BE2C (cell line): ENCODE results near the gene ITGAE.
"Not testable (repeated sequence)": the region's sequence is repeated elsewhere in the genome, so short reads cannot be mapped to it uniquely, and the experiment has no call there.

ENCODE experiments used
- DNase-seq: peaks from one replicate; pipeline ENCODE4 v3.0.0-alpha.2; 2020
- H3K27me3 ChIP-seq: fragments of 250-450 bp; sonication (Bioruptor Pico); 2 replicates; pipeline ENCODE4 v1.5.1; 2020; ENCODE audit warnings: mild to moderate bottlenecking
- H3K36me3 ChIP-seq: fragments of 250-450 bp; sonication (Bioruptor Pico); 2 replicates; pipeline ENCODE4 v1.5.1; 2020; ENCODE audit warnings: mild to moderate bottlenecking
- H3K4me1 ChIP-seq: fragments of 250-450 bp; sonication (Bioruptor Pico); 2 replicates; pipeline ENCODE4 v1.5.1; 2020
- H3K4me3 ChIP-seq: 2 replicates; pipeline ENCODE4 v1.5.1; 2011; ENCODE audit warnings: low read depth, low read length
- H3K9me3 ChIP-seq: fragments of 250-450 bp; sonication (Bioruptor Pico); 2 replicates; pipeline ENCODE4 v1.5.1; 2020
- CTCF ChIP-seq: IDR thresholded peaks from 2 replicates; pipeline ENCODE4 v1.5.1; 2012; ENCODE audit warnings: mild to moderate bottlenecking, low read depth, low read length

ITGAE gene

DNA sequence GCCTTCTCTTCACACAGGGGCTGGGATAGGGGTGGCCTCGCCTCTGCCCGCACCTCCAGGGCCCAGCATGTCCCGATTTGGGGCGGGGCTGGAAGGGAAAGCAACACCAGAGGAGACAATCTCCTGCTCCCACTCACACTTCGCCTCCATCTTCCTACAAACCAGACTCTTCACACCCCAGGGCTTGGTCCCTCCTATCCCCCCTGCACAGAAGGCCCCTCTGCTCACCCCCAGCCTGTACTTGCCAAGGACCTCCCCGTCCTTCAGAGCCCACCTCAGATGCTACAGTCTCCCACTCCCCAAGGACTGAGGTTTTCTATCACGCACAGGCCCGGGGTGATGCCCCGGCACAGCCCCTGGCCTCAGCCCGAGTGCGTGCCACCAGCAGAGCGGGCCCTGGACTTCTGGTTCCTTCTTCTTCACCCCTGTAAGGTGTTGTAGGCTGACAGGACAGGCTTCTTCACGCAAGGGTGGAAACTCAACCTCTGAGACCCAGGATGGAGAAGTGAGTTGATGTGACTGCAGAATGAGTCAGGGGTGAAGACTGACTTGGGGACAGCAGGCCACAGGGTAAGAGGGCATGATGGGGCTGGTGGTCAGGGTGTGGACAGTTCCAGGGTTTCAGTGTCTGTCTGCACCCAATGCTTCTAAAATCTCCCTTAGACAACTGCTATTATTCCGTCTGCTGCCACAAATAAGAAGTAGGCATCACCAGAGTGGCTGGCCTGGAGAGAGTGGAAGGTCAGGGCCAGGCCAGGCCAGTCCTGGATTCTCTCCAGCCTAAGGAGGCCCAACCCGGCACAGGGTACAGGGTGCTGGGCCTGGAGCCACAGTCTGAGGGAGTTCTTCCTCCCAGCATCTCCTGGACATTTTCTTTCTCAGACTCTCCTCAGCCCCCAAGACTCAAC is 2.5 kb downstream of the ITGAE start:
- no peak overlapping the region for H3K4me3 ChIP-seq
- no peak for TF ChIP-seq CTCF
- no peaks in the 10 kb centered on the region for H3K9me3 ChIP-seq
- H3K27me3 ChIP-seq = no peaks in the 10 kb centered on the region
- no peaks in the 10 kb centered on the region for H3K4me1 ChIP-seq
- H3K36me3 ChIP-seq = no peaks in the 10 kb centered on the region
- DNase-seq = no peak

DNA sequence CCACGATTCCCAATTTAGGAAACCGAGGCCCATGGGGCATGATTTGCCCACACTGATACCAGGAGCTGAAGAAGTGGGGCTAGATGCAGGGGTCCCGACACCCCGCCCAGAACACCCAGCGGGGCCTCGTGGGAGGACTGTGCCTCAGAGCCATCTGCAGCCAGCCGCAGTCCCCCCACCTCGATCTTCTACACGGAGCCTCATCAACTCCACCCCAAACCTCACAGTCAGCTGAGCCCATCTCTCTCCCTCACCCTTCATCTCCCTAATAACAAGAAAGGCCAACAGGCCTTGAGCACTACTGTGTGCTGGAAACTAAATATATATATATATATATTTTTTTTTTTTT is 4.2 kb downstream of the ITGAE start:
- TF ChIP-seq CTCF = no peak
- H3K36me3 ChIP-seq = no peaks in the 10 kb centered on the region
- no peaks in the 10 kb centered on the region for H3K9me3 ChIP-seq
- DNase-seq = no peak
- no peak overlapping the region for H3K4me3 ChIP-seq
- no peaks in the 10 kb centered on the region for H3K4me1 ChIP-seq
- H3K27me3 ChIP-seq = no peaks in the 10 kb centered on the region

DNA sequence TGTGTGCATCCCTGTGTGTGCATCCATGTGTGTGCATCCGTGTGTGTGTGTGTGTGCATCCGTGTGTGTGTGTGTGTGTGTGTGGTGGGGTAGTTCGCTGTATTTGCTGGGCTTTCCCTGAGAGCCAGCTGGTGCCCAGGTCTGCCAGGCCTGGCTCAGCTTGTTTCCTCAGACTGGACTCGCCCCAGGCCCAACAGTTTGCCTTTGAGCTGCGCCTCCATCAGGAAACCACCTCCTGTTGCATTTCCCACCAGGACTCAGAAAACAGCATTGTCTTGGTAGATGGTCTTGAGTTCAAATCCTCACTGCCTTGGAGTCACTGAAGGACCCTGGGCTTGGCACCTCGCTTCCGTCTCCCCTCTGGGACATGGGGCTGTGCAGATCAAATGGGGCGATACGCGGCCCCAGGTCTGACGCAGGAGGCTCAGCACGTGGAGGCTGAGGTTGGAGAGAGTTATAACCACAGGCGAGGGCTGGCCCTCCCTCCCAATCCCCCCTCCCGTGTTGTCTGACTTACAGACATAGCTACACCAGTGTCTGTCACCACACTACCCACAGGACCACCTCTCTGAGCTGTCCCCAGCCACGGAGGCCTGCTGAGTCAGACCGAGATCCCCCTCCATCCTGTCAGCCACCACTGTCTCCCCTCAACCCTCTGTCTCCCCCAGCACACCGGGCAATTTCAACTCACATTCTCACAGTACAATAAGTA is 4.7 kb downstream of the ITGAE start:
- DNase-seq = no peak
- TF ChIP-seq CTCF = no peak
- no peaks in the 10 kb centered on the region for H3K36me3 ChIP-seq
- no peaks in the 10 kb centered on the region for H3K4me1 ChIP-seq
- no peaks in the 10 kb centered on the region for H3K9me3 ChIP-seq
- H3K27me3 ChIP-seq = no peaks in the 10 kb centered on the region
- no peak overlapping the region for H3K4me3 ChIP-seq

DNA sequence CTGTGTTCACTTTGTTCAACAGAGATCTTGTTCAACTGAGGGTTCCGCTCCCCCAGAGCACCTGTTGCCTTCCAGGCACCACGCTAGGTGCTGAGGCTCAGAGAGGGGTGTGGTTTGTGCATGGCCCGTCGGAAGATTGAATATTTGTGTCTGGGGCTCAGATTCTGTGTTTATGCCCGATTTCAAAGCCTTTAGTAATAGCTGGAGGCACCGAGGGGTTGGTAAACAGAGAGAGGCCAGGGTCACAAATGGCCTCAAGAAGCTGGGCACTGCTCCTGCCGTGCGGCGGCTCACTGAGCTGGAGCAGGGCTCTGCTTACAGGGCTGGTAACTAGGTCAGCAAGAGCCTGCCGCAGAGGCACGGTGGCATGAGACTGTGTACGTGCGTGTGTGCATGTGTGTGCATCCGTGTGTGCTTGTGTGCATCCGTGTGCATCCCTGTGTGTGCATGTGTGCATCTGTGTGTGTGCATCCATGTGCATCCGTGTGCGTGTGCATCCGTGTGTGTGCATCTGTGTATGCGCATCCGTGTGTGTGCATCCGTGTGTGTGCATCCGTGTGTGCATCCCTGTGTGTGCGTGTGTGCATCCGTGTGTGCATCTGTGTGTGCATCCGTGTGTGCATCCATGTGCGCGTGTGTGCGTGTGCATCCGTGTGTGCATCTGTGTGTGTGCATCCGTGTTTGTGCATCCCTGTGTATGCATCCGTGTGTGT is 5.4 kb downstream of the ITGAE start:
- no peaks in the 10 kb centered on the region for H3K9me3 ChIP-seq
- no peaks in the 10 kb centered on the region for H3K27me3 ChIP-seq
- H3K36me3 ChIP-seq = no peaks in the 10 kb centered on the region
- DNase-seq = no peak
- TF ChIP-seq CTCF = no peak
- no peaks in the 10 kb centered on the region for H3K4me1 ChIP-seq
- H3K4me3 ChIP-seq = no peak overlapping the region

- Histone ChIP-seq H3K36me3 (no peaks in the 10 kb centered on the region), H3K4me3 (no peak overlapping the region), H3K27me3 (no peaks in the 10 kb centered on the region), H3K4me1 (no peaks in the 10 kb centered on the region), H3K9me3 (no peaks in the 10 kb centered on the region)
- no peak for TF ChIP-seq CTCF
- no peak for DNase-seq
These were observed 6.2 kb downstream of the ITGAE start for GRCh38 chr17:3794557-3795389.

DNA sequence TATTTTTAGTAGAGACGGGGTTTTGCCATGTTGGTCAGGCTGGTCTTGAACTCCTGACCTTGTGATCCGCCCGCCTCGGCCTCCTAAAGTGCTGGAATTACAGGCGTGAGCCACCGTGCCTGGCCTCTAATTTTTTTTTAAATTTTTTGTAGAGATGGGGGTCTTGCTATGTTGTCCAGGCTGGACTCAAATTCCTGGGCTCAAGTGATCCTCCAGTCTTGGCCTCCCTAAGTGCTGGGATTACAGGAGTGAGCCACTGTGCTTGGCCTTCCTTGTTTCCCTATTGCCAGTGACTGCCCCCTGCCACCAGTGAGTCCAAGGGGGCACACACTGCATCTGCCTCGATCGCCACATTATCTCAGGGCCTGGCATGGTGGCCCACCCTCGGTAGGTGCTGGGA is 6.8 kb downstream of the ITGAE start:
- H3K9me3 ChIP-seq, H3K27me3 ChIP-seq, H3K4me3 ChIP-seq, H3K36me3 ChIP-seq, H3K4me1 ChIP-seq, DNase-seq: not testable (repeated sequence)

DNA sequence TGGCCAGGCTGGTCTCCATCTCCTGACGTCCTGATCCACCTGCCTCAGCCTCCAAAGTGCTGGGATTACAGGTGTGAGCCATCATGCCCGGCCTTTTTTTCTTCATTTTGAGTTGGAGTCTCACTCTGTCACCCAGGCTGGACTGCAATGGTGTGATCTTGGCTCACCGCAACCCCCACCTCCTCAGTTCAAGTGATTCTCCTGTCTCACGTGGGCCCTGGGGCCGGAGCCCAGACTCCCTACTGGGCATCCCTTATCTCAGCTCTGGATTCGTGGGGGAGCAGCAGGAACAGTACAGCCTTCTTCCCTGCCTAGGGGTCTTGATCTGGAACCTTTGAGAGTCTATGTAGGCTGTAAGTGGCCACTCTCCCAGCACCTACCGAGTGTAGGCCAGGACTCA is 7.7 kb downstream of the ITGAE start:
- H3K36me3 ChIP-seq, H3K9me3 ChIP-seq, H3K4me1 ChIP-seq, H3K4me3 ChIP-seq, H3K27me3 ChIP-seq, DNase-seq: not testable (repeated sequence)
